HG03139 (cell line): ENCODE data around the gene FARP1.

ENCODE experiments used
- ATAC-seq: cut with Tn5 transposase; IDR thresholded peaks from one replicate; pipeline ENCODE4 v1.9.1; 2021; ENCODE audit not compliant: unreplicated experiment

The FARP1 gene

GRCh38 chr13:98134901-98135300, 8.0 kb upstream of the FARP1 start:
- no peak for ATAC-seq

DNA sequence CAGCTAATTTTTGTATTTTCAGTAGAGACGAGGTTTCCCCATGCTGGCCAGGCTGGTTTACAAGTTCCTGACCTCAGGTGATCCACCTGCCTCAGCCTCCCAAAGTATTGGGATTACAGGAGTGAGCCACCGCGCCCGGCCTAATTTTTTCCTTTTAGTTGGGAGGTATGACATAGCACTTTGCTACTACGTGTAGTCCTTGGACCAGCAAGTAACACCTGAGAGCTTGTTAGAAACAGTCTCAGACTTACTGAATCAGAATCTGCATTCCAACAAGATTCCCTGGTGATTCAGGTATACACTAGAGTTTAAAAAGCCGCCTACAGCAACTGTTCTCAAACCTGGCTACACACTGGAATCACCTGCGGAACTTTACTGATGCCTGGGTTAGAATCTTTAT, 1.8 kb upstream of the FARP1 start:
- ATAC-seq, result no peak

- ATAC-seq, result no peak
Observed at GRCh38 chr13:98141509-98142379, 1.1 kb upstream of the FARP1 start.

- no peak for ATAC-seq
Observed at GRCh38 chr13:98143157-98143553, 261 bp downstream of the FARP1 start.

DNA sequence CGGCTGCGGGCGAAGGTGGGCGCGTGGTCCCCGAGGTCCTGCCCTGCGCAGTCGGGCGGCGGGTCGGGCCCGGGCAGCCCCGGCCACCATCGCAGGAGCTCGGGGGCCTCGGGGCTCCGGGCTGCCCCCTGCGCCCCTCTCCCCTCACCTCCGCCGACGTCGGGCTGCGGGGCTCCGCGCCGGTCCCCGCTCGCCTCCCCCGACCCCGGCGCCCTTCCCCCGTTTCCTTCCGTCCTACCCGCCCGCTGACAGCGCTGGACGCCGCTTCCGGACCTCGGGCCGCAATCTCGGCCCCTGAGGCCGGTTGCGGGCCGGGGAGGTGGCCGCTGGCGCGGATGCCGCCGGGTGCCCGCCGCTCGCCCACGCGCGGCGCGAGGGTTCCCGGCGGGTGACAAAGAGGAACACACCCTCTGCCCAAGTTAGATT, 720 bp downstream of the FARP1 start:
- no peak for ATAC-seq

DNA sequence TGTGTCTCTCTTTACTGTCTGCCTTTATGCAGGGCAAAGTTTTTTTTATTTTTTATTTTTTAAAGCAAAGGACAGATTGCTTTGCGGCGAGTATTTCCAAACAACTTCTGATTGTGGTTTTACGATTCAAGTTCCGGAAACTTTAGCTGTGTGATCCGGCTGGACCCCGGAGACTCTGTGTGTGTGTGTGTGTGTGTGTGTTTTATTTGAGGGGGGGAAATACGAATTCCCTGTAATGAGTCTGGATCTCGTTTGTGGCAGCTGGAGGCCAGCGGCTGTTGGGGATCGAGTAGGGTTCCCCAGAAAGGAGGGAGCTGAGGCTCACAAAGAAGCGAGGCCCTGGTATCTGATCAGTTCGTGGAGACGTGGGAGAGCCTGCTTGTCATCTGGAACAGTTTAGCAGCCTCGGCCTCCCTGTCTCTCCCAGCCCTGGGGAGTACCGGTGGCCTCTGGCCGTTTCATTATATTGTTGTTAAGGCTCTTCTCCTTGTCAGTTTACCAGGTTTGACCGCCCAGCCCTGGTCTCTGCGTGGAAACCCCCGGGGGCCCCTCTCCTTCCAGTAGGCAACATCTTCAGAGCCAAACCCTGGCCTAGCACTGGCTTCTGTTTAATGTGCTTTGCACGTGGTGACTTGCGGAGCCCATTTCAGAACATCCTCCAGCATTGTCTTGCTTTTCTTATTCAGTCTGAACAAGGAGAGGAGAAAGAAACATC, 1.3 kb downstream of the FARP1 start:
- ATAC-seq, result no peak

DNA sequence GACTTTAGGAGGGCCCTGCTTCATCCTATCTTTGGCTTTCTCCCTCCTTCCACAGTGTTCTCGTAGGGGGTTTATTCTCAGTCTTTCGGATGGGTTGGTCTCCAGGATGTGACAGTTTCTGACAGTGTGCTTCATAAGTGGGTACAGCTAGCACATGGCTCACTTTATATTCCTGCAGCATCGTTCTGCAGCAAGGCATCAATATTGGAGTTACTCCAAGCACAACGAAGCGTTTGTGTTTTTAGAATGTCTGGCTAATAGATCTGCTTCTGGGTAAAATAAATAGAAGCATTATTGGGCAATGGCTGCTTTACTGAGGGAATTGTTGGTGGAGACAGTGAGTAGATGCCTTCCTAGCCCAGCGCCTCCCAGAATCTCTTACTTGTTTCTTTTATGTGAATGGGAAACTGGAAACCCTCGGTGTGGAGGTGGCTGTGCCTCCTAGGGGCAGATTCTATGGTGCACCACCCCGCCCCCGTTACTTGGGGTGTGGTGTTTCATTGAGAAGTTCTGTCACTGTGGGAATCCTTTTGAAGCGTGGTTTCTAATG, 2.0 kb downstream of the FARP1 start:
- ATAC-seq, result no peak

DNA sequence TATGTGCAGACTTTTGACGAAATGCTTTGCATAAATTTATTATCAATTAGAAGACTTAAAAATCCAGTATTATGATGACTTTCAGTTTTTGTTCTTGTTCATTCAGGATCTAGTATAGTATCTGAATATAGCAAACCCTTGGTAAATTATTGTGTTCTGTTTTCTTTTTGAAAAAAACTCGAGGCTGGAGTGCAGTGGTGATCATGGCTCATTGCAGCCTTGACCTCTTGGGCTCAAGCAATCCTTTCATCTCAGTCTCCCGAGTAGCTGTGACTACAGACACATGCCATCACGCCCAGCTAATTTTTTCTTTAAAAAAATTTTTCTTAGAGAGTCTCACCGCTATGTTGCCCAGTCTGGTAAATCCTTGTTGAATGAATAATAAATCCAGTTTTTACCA, 4.6 kb downstream of the FARP1 start:
- no peak for ATAC-seq

GRCh38 chr13:98150832-98151479, 8.1 kb downstream of the FARP1 start:
- no peak for ATAC-seq

GRCh38 chr13:98155475-98156109, 12.7 kb downstream of the FARP1 start:
- no peak for ATAC-seq

- no peak for ATAC-seq
Observed at GRCh38 chr13:98156259-98156658, 13.4 kb downstream of the FARP1 start.

DNA sequence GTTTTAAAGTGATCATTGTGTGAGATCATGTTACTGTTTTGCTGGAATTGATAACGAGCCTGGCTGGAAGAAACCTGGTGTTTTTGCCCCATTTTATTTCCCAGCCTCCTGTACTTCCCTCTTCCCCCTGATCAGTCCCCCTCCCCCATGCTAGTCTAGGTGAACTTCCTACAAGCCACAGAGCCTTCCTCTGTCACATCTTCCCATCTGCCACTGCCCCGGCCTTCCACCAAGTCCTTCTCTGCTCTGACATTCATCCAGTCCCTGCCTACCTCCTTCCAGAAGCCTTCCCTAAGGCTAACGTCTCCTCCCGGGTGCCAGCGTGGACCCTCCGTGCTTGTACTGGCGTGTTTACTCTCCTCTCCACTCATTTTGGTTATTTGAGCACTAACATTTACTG, 14.3 kb downstream of the FARP1 start:
- ATAC-seq, result no peak

GRCh38 chr13:98157609-98158008, 14.7 kb downstream of the FARP1 start:
- ATAC-seq, result no peak

- ATAC-seq, result no peak
Observed at GRCh38 chr13:98158172-98158899, 15.4 kb downstream of the FARP1 start.

DNA sequence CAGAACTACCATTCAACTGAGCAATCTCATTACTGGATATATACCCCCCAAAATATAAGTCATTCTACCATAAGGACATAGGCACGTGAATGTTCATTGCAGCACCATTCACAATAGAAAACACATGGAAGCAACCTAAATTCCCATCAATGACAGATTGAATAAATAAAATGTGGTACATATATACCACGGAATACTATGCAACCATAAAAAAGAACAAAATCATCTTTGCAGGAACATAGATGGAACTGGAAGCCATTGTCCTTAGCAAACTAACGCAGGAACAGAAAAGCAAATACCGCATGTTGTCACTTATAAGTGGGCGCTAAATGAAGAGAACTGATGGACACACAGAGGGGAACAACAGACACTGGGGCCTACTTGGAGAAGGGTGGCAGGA, 20.0 kb downstream of the FARP1 start:
- ATAC-seq, result no peak

- ATAC-seq, result no peak
Observed at GRCh38 chr13:98169331-98169730, 26.4 kb downstream of the FARP1 start.

DNA sequence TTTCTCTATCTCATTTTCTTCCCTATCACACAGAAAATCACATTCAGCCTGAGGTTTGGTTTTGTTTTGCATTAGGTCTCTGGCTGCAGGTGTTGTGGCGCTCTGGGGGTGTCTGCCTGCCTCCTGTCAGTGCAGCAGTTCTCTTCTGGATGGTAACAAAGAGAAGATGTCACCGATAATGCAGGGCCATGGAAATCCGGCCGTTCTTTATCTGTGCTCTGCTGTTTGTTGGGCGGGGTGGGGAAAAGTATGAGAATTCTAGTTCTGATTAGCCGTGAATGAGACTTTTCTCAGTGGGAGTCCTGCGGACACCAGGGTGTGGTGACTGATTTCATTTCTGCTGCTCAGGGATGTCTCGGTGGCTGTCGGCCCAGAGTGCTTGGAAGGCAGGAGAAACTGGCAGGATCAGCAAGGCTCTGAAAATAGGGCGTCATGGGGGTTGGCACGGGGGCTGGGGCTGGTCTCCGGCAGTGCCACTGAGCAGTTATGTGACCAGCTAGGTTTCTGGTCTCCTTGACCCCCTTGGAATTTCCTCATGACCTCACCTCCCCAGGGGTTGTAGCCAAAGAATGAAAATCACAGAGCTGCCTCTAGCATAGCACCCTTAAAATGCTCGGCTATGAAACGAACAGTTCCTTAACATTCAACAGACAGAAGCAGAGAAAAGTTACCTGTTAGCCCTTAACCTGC, 29.2 kb downstream of the FARP1 start:
- ATAC-seq, result no peak

DNA sequence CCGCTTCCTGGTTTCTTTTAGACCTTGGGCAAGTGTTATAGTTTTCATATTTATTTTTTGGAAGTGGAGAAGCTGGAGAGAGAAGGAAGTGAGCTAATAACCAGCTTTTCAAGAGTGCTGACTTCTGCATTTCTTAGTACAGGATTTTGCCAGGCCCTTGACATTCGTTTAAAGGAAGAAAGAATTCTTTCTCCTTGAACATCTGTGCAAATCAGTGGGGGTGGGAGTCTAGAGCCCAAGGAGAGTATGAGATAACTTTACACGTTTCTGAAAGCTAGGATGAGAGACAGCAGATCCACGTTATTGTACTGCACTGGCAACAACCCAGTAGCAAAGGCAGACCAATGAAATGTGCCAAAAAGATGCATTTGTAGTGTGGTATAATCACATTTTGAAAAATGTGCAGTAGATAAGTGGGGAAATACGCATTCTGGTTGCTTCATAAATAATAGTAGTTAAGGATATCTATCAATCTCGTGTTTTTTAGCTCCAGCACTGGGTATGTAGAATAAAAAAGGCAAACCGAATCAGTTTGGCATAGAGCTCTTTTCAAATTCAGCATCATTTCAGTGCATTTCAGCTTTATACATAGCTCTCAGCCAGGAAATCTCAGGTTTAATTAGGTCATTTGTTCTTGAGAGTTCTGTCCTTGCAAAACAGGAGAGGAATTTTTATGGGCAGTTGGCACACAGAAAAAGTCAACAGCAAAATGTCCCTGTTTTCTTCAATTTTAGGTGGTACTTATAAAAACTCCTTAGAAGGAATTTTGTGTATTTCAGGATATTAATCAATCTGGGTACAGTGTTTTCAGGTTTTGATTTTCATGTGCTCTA, 29.9 kb downstream of the FARP1 start:
- ATAC-seq, result no peak
